IPS-18c (cell line): ENCODE measurements around the gene FBLN2.

Source experiments
- H3K4me3 ChIP-seq: 2 replicates; pipeline ENCODE4 v1.7.0; 2013; ENCODE audit warnings: low read depth, mild to moderate bottlenecking, low read length, moderate library complexity; ENCODE audit not compliant: insufficient read depth
- H3K9me3 ChIP-seq: one replicate; pipeline ENCODE4 v1.6.1; 2013; ENCODE audit warnings: mild to moderate bottlenecking, low read length, moderate library complexity; ENCODE audit not compliant: control insufficient read depth, insufficient read depth

FBLN2 gene

GRCh38 chr3:13651775-13652428 lies 103.0 kb downstream of the FBLN2 start:
- Histone ChIP-seq H3K4me3 (no peak overlapping the region), H3K9me3 (no peaks in the 10 kb centered on the region)

GRCh38 chr3:13652728-13653127 lies 103.8 kb downstream of the FBLN2 start:
- no peaks in the 10 kb centered on the region for H3K9me3 ChIP-seq
- H3K4me3 ChIP-seq, result no peak overlapping the region

GRCh38 chr3:13653631-13654279 lies 104.8 kb downstream of the FBLN2 start:
- Histone ChIP-seq H3K4me3 (no peak overlapping the region), H3K9me3 (no peaks in the 10 kb centered on the region)

- Histone ChIP-seq H3K9me3 (no peaks in the 10 kb centered on the region), H3K4me3 (no peak overlapping the region)
Observed at GRCh38 chr3:13654330-13655060, 105.6 kb downstream of the FBLN2 start.

GRCh38 chr3:13655061-13655913 lies 106.4 kb downstream of the FBLN2 start:
- Histone ChIP-seq H3K4me3 (0 out of 2 replicates have a peak overlapping the region, but pooled peaks have one; percentile 21), H3K9me3 (no peaks in the 10 kb centered on the region)

- Histone ChIP-seq H3K4me3 (no peak overlapping the region), H3K9me3 (no peaks in the 10 kb centered on the region)
Observed at GRCh38 chr3:13656584-13657301, 107.8 kb downstream of the FBLN2 start.

GRCh38 chr3:13657660-13658435 lies 108.9 kb downstream of the FBLN2 start:
- no peak overlapping the region for H3K4me3 ChIP-seq
- no peaks in the 10 kb centered on the region for H3K9me3 ChIP-seq

- no peaks in the 10 kb centered on the region for H3K9me3 ChIP-seq
- H3K4me3 ChIP-seq, result no peak overlapping the region
Observed at GRCh38 chr3:13658681-13659080, 109.8 kb downstream of the FBLN2 start.

GRCh38 chr3:13659221-13659969 lies 110.5 kb downstream of the FBLN2 start:
- Histone ChIP-seq H3K9me3 (no peaks in the 10 kb centered on the region), H3K4me3 (no peak overlapping the region)

- no peak overlapping the region for H3K4me3 ChIP-seq
- no peaks in the 10 kb centered on the region for H3K9me3 ChIP-seq
Observed at GRCh38 chr3:13660042-13660874, 111.3 kb downstream of the FBLN2 start.

GRCh38 chr3:13661121-13661520 lies 112.2 kb downstream of the FBLN2 start:
- Histone ChIP-seq H3K9me3 (no peaks in the 10 kb centered on the region), H3K4me3 (no peak overlapping the region)

GRCh38 chr3:13662238-13662847 lies 113.4 kb downstream of the FBLN2 start:
- Histone ChIP-seq H3K4me3 (no peak overlapping the region; the same call in 1 of the 2 replicates), H3K9me3 (no peaks in the 10 kb centered on the region)

GRCh38 chr3:13663781-13664535 lies 115.0 kb downstream of the FBLN2 start:
- H3K9me3 ChIP-seq, result no peaks in the 10 kb centered on the region
- no peak overlapping the region for H3K4me3 ChIP-seq
